Mucosa of gallbladder (tissue), 1 donor: ENCODE data around the gene ATG14. TPM values are rescaled to one million over a fixed set of nuclear protein-coding genes. Genes with fewer than 3 reads are reported as not detected.
A peak's percentile ranks its signal among the peaks of the same experiment; 100 is the strongest.
"Not testable (repeated sequence)": the region's sequence is repeated elsewhere in the genome, so short reads cannot be mapped to it uniquely, and the experiment has no call there.

Source experiments
- DNase-seq: peaks from one replicate; pipeline ENCODE4 v3.0.0-alpha.2; 2020; ENCODE audit warnings: low spot score
- total RNA-seq: library from RNA; stranded (reverse); gene quantifications from one replicate; pipeline ENCODE4 v1.2.1, GENCODE V29; 2021
- donor health status: DM: no; HTN: no; CAD: no.

The ATG14 gene
- total RNA-seq, 1 donor from 2014 or later: 9.1 TPM

DNA sequence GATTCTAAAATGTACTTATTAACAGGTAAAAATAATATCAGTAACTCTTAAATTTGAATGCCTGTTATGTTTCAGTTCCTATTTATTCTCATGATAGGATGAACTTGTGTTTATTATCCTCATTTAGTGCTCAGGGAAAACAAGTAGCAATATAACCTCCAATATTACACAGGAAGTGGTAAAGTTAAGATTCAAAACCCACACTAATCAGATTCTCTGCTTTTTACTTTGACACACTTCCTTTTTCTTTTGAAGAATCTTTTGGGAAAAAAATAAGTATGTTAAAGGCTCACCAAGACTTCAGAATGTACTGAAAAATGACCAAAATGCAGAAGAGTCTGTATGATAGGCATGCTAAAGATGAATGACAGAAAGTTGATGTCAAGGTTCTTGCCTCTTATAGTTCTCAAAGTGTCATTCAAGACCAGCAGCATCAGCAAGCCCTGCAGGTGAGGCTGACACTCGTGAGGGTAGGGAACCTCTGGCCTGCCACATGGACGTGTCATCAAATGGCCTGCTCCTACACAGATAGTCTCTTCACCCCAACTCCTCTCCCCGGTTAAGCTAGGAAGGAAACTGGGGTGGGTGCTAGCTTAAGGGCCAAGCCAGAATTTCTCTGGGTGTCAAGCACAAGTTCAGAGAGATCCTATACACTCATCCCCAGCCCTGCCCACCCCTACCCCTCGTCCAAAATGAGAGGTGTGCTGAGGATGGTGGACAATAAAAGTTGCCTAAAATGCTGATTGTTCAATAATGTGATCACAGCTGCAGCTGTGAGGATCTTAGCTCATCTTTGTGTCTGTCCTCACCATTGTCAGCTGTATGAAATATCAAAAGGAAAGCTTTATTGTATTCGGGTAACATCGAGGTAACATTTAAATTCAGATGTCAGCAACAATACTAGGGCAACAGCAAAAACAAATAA is 22.5 kb upstream of the ATG14 start:
- DNase-seq: no peak

DNA sequence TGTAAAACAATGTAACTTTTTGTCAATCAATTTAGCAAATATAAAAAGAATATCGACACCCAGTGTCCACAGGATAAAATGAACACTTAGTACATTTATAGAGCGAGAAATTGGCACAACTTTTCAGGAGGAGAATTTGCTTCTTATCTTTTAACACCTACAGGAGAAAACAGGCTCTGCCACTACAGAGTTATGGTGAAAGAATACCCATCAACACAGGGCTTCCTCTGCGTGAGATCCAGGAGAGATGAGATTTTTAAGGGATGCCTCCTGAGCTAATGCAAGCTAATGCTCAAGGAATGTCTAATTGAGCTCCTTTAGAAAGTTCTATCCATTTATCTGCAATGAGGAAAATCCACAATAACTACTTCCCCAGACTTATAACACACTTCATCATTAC is 21.0 kb upstream of the ATG14 start:
- DNase-seq: no peak

DNA sequence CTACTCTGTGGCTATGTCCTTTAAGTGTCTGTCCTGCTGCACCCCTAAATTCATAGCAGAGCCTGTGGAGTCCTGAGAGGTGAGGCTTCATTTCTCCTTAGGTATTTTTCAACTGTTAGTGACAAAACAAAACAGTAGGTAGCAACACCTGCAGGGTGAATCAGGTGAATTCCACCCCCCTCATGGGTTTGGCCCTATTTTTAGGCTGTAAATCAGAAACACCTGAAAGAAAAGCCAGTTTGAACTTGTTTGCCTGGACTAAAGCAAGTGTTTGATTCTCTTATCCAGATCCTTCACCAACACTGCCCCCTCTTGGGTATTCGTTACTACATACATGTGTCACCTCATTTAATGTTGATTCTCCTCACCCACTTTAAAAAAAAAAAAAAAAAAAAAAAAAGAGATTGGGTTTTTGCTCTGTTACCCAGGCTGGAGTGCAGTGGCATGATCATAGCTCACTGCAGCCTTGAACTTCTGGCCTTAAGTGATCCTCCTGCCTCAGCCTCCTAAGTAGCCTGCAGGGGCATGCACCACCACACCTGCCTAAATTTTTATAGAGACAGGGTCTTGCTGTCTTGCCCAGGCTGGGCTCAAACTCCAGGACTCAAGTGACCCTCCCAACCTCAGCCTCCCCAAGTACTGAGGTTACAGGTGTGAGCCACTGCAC is 18.5 kb upstream of the ATG14 start:
- DNase-seq: peak; percentile 42

- DNase-seq: no peak
Observed at GRCh38 chr14:55427439-55427838, 15.8 kb upstream of the ATG14 start.

DNA sequence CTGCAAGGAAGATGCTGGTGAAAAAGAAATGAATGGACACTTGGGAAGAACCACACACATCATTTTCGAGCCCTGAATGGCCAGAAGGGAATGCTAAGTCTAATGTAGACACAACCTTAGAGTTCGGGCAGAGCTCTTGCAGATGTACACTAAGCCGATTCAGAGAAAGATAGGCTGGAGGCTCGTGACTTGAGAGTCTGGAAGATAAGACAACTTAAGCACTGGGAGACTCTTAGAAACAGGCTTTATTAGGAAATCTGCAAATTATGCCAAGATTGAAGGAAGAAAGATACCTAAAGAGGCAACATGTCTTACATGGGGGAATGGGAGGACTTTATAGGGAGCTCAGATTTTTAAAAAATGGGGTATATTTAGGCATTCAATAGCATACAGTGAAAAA is 15.3 kb upstream of the ATG14 start:
- DNase-seq: no peak

- DNase-seq: no peak
Observed at GRCh38 chr14:55425091-55425490, 13.5 kb upstream of the ATG14 start.

- DNase-seq: no peak
Observed at GRCh38 chr14:55423969-55424368, 12.3 kb upstream of the ATG14 start.

GRCh38 chr14:55422338-55422737 is 10.7 kb upstream of the ATG14 start:
- not testable (repeated sequence) for DNase-seq

DNA sequence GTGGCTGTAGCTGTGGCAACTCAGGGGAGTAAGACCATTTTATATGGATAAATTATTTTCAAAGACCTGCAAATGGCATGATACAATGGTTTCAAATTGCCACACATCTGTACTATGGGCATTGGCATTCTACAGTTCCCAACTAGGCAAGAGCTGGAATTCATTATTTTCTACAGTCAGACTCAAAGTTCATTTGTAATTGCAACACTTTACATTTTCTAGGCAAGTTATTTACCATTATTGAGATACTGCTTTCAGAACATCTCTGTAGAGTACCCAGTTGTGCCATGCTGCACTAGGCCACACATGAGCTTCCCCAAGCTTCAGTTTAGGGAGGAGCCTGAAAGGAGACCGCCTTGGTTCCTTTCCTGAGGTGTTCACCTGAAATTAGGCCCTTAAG is 8.0 kb upstream of the ATG14 start:
- DNase-seq: no peak

DNA sequence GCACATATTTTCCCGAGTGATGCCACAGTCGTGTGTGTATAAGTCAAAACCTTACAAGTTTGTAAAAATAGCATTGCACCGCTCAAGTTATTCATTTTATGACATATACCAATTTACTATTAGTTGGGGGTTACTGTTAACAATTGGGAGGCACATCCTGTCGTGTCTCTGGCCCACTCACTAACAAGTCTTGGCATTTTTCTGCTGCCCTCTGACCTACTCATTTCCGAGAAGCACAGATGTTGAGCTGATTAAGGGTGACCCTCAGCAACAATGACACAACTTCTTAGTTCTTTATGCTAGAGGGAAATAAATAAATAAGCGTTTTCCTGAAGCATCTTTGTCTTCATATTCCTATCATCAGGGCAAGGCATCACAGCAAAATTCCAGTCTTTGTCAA is 6.8 kb upstream of the ATG14 start:
- no peak for DNase-seq

GRCh38 chr14:55417955-55418354 is 6.3 kb upstream of the ATG14 start:
- no peak for DNase-seq

DNA sequence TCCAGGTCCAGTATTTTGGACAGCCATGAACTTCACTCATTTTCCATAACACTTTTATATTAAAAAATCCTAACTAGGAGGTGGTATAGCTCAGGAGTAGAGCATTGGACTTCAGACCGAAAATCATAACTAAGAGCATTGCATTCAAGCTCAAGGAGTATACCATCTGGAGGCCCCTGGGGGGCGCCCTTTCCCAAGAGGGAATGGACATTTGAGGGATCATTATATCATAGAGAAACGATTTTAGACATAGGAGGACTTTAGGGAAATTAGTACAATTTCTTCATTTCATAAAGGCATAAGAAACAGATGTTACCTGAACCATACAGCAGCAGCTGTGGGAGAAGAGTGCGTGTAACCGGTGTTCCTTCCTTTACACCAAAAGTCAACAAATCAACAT is 5.2 kb upstream of the ATG14 start:
- DNase-seq: no peak

DNA sequence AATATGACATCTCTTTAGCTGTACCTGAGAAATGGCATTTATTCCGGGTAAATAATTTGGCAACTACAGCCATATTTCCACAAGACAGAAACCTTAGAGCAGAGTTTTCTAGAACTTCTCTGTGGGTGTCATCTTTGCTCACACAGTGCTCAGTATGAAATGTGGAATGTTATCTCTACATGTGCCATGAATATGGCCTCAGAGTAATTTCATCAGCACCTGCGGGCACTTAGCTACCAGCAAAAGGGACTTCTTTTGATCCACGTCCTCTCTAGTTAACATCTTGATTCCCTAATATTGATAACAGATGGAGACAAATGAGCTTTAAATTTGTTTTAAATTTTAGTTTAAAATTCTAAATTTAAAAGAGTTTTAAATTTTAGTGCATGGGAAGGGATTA is 2.9 kb upstream of the ATG14 start:
- no peak for DNase-seq

GRCh38 chr14:55412676-55413075 is 1.0 kb upstream of the ATG14 start:
- no peak for DNase-seq

- no peak for DNase-seq
Observed at GRCh38 chr14:55410876-55411275, 754 bp downstream of the ATG14 start.

GRCh38 chr14:55404173-55404854 is 7.3 kb downstream of the ATG14 start:
- DNase-seq: no peak

- no peak for DNase-seq
Observed at GRCh38 chr14:55401751-55402150, 9.9 kb downstream of the ATG14 start.

DNA sequence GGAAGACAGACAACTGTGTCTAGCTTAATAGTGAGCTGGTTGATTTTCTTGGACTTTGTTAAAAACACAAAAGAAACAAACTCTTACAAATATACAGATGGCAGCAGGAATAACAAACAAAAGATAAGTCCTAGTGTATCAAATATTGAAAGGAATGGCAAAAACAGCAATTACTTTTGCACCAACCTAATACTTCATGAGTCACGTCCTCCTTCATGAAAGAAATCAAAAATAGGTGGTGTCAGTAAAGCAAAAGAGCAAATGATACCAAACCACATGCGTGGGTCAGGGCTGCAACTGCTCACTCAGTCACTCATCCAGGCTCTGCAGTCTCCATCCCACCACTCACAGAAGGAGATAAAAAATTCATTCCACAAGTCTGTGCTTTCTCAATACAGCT is 11.8 kb downstream of the ATG14 start:
- no peak for DNase-seq

- DNase-seq: no peak
Observed at GRCh38 chr14:55399183-55399582, 12.4 kb downstream of the ATG14 start.

GRCh38 chr14:55398679-55399078 is 13.0 kb downstream of the ATG14 start:
- no peak for DNase-seq

DNA sequence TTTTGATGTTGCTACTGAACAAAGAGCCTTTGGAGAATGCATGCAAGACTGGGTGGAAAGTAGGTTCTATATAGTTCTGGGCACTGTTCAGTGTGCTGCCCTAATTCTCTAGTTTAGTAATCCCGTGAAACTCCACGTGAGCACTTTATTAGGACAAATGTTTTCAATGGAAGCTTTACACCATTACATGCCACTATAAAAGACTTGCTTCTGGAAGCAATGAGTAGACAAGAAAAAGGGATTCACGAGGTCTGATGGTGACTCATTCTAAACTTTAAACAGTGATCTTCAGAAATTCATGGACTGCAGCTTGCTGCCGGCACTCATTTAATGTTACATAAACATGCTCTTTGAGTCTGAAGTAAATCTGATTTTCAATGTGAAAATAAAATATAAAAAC is 22.3 kb downstream of the ATG14 start:
- no peak for DNase-seq

GRCh38 chr14:55388160-55388559 is 23.5 kb downstream of the ATG14 start:
- no peak for DNase-seq

GRCh38 chr14:55387121-55387520 is 24.5 kb downstream of the ATG14 start:
- DNase-seq: no peak
